GM23248 (cell line): Measurements from ENCODE around the gene HJURP. TPM values are rescaled to one million over a fixed set of nuclear protein-coding genes. Genes with fewer than 3 reads are reported as not detected.

Source experiments
- DNase-seq: peaks from one replicate; pipeline ENCODE4 v3.0.0-alpha.2; 2015
- H2AFZ ChIP-seq: fragments of 200-600 bp; sonication (generic); 2 replicates; pipeline ENCODE4 v1.6.1; 2016; ENCODE audit warnings: antibody characterized with exemption
- H3F3A ChIP-seq: fragments of 200-600 bp; sonication (generic); 2 replicates; pipeline ENCODE4 v1.6.1; 2016; ENCODE audit warnings: mild to moderate bottlenecking, antibody characterized with exemption, mixed run types; ENCODE audit not compliant: insufficient read depth
- H3K27ac ChIP-seq: fragments of 200-600 bp; sonication (generic); 2 replicates; pipeline ENCODE4 v1.5.1; 2016; ENCODE audit warnings: mild to moderate bottlenecking
- H3K27me3 ChIP-seq: fragments of 200-600 bp; sonication (generic); replicated peaks from 2 replicates; pipeline ENCODE4 v1.6.1; 2016; ENCODE audit warnings: mild to moderate bottlenecking; ENCODE audit not compliant: insufficient read depth
- H3K36me3 ChIP-seq: fragments of 200-600 bp; sonication (generic); 2 replicates; pipeline ENCODE4 v1.6.1; 2016; ENCODE audit warnings: low read depth, mild to moderate bottlenecking
- H3K4me1 ChIP-seq: fragments of 200-600 bp; sonication (generic); 2 replicates; pipeline ENCODE4 v1.6.1; 2016; ENCODE audit warnings: mild to moderate bottlenecking; ENCODE audit not compliant: insufficient read depth
- H3K4me2 ChIP-seq: fragments of 200-600 bp; sonication (generic); one replicate; pipeline ENCODE4 v1.6.1; 2016; ENCODE audit warnings: mild to moderate bottlenecking; ENCODE audit not compliant: unreplicated experiment
- H3K4me3 ChIP-seq: fragments of 200-600 bp; sonication (generic); 2 replicates; pipeline ENCODE4 v1.5.1; 2016; ENCODE audit warnings: mild to moderate bottlenecking
- H3K79me2 ChIP-seq: fragments of 200-600 bp; sonication (generic); 2 replicates; pipeline ENCODE4 v1.6.1; 2016; ENCODE audit warnings: mild to moderate bottlenecking; ENCODE audit not compliant: insufficient read depth
- H3K9ac ChIP-seq: fragments of 200-600 bp; sonication (generic); 2 replicates; pipeline ENCODE4 v1.6.1; 2016; ENCODE audit warnings: mild to moderate bottlenecking
- H3K9me2 ChIP-seq: fragments of 200-600 bp; sonication (generic); 2 replicates; pipeline ENCODE4 v1.6.1; 2016; ENCODE audit warnings: mixed run types, mild to moderate bottlenecking, moderate library complexity; ENCODE audit not compliant: insufficient read depth
- H3K9me3 ChIP-seq: fragments of 200-600 bp; sonication (generic); one replicate; pipeline ENCODE4 v1.6.1; 2017; ENCODE audit warnings: low read depth
- H4K20me1 ChIP-seq: fragments of 200-600 bp; sonication (generic); 2 replicates; pipeline ENCODE4 v1.6.0; 2016; ENCODE audit not compliant: insufficient read depth
- EZH2 ChIP-seq: fragments of 200-600 bp; sonication (generic); IDR thresholded peaks from 2 replicates; pipeline ENCODE4 v1.6.1; 2018; ENCODE audit warnings: antibody characterized with exemption, mild to moderate bottlenecking; ENCODE audit not compliant: insufficient read depth, poor library complexity, severe bottlenecking
- EZH2phosphoT487 ChIP-seq: fragments of 200-600 bp; sonication (generic); IDR thresholded peaks from 2 replicates; pipeline ENCODE4 v1.6.1; 2018; ENCODE audit warnings: antibody characterized with exemption, moderate library complexity, mild to moderate bottlenecking, low read depth; ENCODE audit not compliant: insufficient read depth
- WGBS, 2 experiments: methylation state at CpG; one replicate each; pipeline ENCODE4 v1.1.6; 2015 to 2017; ENCODE audit warnings: low lambda C conversion rate in 2 of 2, low coverage in 1 of 2; ENCODE audit errors: missing lambda C conversion rate in 2 of 2; 5-methylcytosine and 5-hydroxymethylcytosine counted together
- in situ Hi-C: fragments of 300-500 bp; cut with MboI; formaldehyde crosslinking; loops from 2 replicates; pipeline ENCODE4 v1.15.0; 2020
- polyA plus RNA-seq: library from polyadenylated mRNA; unstranded; fragments of >200 nt; fragmentation: Nextera tagmentation; extraction: Ambion mirVana; gene quantifications from 2 replicates; pipeline ENCODE4 v1.2.1, GENCODE V29; 2016
- total RNA-seq: library from RNA; depleted of rRNA; stranded (reverse); fragments of >200 nt; shearing (Covaris generic); gene quantifications from 2 replicates; pipeline ENCODE4 v1.2.3, GENCODE V29; 2014

The HJURP gene
- total and polyA plus RNA-seq, 2 experiments from 2014 or later, result 13.2 to 13.9 TPM

- H2AFZ ChIP-seq, result no peak overlapping the region
- no peaks in the 10 kb centered on the region for H3K36me3 ChIP-seq
- H3K27me3 ChIP-seq, result peaks cover 19% of the 10 kb centered on the region
- in situ Hi-C loops, result no loop called here
- H3K9ac ChIP-seq, result no peak overlapping the region
- H3F3A ChIP-seq, result no peaks in the 10 kb centered on the region
- H3K9me3 ChIP-seq, result no peaks in the 10 kb centered on the region
- H4K20me1 ChIP-seq, result no peaks in the 10 kb centered on the region
- H3K4me2 ChIP-seq, result no peak overlapping the region
- no peak overlapping the region for H3K27ac ChIP-seq
- no peak overlapping the region for H3K4me3 ChIP-seq
- WGBS, 2 experiments, result 62 to 68% methylated on average over 7 to 8 of the region's 8 CpGs
- no peaks in the 10 kb centered on the region for H3K79me2 ChIP-seq
- TF ChIP-seq EZH2 (no peak), EZH2phosphoT487 (no peak)
- no peak for DNase-seq
- H3K9me2 ChIP-seq, result no peaks in the 10 kb centered on the region
- no peaks in the 10 kb centered on the region for H3K4me1 ChIP-seq
Measured at GRCh38 chr2:233823731-233824121, 30.6 kb downstream of the HJURP start.

GRCh38 chr2:233822781-233823730 lies 31.3 kb downstream of the HJURP start:
- no peak for DNase-seq
- Histone ChIP-seq H3K9me2 (no peaks in the 10 kb centered on the region), H3K36me3 (no peaks in the 10 kb centered on the region), H3K27me3 (peaks cover 19% of the 10 kb centered on the region), H3K9me3 (no peaks in the 10 kb centered on the region), H3F3A (no peaks in the 10 kb centered on the region), H3K79me2 (no peaks in the 10 kb centered on the region), H2AFZ (no peak overlapping the region), H3K4me2 (no peak overlapping the region), H3K9ac (no peak overlapping the region), H3K27ac (no peak overlapping the region), H4K20me1 (no peaks in the 10 kb centered on the region), H3K4me1 (no peaks in the 10 kb centered on the region), H3K4me3 (no peak overlapping the region)
- no peak for TF ChIP-seq EZH2
- TF ChIP-seq EZH2phosphoT487, result no peak
- in situ Hi-C loops, result no loop called here
- 54 to 58% methylated on average over 22 to 25 of the region's 25 CpGs for WGBS, 2 experiments

GRCh38 chr2:233822101-233822771 lies 32.1 kb downstream of the HJURP start:
- no peak overlapping the region for H3K4me3 ChIP-seq
- H3K4me2 ChIP-seq, result no peak overlapping the region
- peaks cover 19% of the 10 kb centered on the region for H3K27me3 ChIP-seq
- TF ChIP-seq EZH2phosphoT487 (no peak), EZH2 (no peak)
- DNase-seq, result no peak
- no peaks in the 10 kb centered on the region for H3K9me2 ChIP-seq
- no peaks in the 10 kb centered on the region for H3F3A ChIP-seq
- no peak overlapping the region for H2AFZ ChIP-seq
- in situ Hi-C loops, result no loop called here
- H4K20me1 ChIP-seq, result no peaks in the 10 kb centered on the region
- no peaks in the 10 kb centered on the region for H3K4me1 ChIP-seq
- no peaks in the 10 kb centered on the region for H3K36me3 ChIP-seq
- H3K79me2 ChIP-seq, result no peaks in the 10 kb centered on the region
- no peak overlapping the region for H3K27ac ChIP-seq
- no peak overlapping the region for H3K9ac ChIP-seq
- 55 to 63% methylated on average over 19 to 21 of the region's 21 CpGs for WGBS, 2 experiments
- H3K9me3 ChIP-seq, result no peaks in the 10 kb centered on the region

- TF ChIP-seq EZH2 (no peak), EZH2phosphoT487 (no peak)
- no peak overlapping the region for H3K27ac ChIP-seq
- no peaks in the 10 kb centered on the region for H3K79me2 ChIP-seq
- no peaks in the 10 kb centered on the region for H3K9me3 ChIP-seq
- no peak overlapping the region for H3K4me2 ChIP-seq
- H3K9me2 ChIP-seq, result no peaks in the 10 kb centered on the region
- no peak for DNase-seq
- 59% methylated on average over 8 of the region's 8 CpGs for WGBS, 2 experiments
- no peak overlapping the region for H2AFZ ChIP-seq
- no peaks in the 10 kb centered on the region for H3K4me1 ChIP-seq
- peaks cover 19% of the 10 kb centered on the region for H3K27me3 ChIP-seq
- no peak overlapping the region for H3K4me3 ChIP-seq
- in situ Hi-C loops, result no loop called here
- H3K9ac ChIP-seq, result no peak overlapping the region
- H4K20me1 ChIP-seq, result no peaks in the 10 kb centered on the region
- H3K36me3 ChIP-seq, result no peaks in the 10 kb centered on the region
- no peaks in the 10 kb centered on the region for H3F3A ChIP-seq
Measured at GRCh38 chr2:233821709-233822100, 32.6 kb downstream of the HJURP start.
